Mesenteric fat pad (tissue), 1 donor: ENCODE data around the gene C1orf146. TPM values are rescaled to one million over a fixed set of nuclear protein-coding genes. Genes with fewer than 3 reads are reported as not detected.
"Not testable (repeated sequence)": the region's sequence is repeated elsewhere in the genome, so short reads cannot be mapped to it uniquely, and the experiment has no call there.

Experiments used
- DNase-seq: peaks from one replicate; pipeline ENCODE4 v3.0.0-alpha.2; 2020; ENCODE audit warnings: low spot score
- total RNA-seq: library from RNA; stranded (reverse); fragmentation: NEBNext Ultra II Directional; extraction: Animal tissue kit (Norgen Biotek cat#: 25700); gene quantifications from one replicate; pipeline ENCODE4 v1.2.1, GENCODE V29; 2021
- donor health status: DM: yes; HTN: yes; CAD: no.

C1orf146 gene
- total RNA-seq, 1 donor from 2014 or later, result not detected

GRCh38 chr1:92273039-92273438, 55.3 kb downstream of the C1orf146 start:
- DNase-seq, result no peak

- DNase-seq, result no peak
Measured at GRCh38 chr1:92274939-92275338, 57.2 kb downstream of the C1orf146 start.

- no peak for DNase-seq
Measured at GRCh38 chr1:92276082-92276481, 58.4 kb downstream of the C1orf146 start.

GRCh38 chr1:92277105-92277723, 59.5 kb downstream of the C1orf146 start:
- DNase-seq, result no peak

- DNase-seq, result not testable (repeated sequence)
Measured at GRCh38 chr1:92279781-92280180, 62.1 kb downstream of the C1orf146 start.

- DNase-seq, result not testable (repeated sequence)
Measured at GRCh38 chr1:92281411-92281810, 63.7 kb downstream of the C1orf146 start.

GRCh38 chr1:92291372-92291999, 73.8 kb downstream of the C1orf146 start:
- no peak for DNase-seq

Other genes with a start within 250 kb of the C1orf146 start
- gene EPHX4, start 187.9 kb upstream of the C1orf146 start, total RNA-seq, result 0.29 TPM
- not detected for gene SETSIP, start 142.5 kb upstream of the C1orf146 start, total RNA-seq
- gene BTBD8, start 137.6 kb upstream of the C1orf146 start, total RNA-seq, result 2.1 TPM
- 7.6 TPM for gene GLMN, start 81.1 kb downstream of the C1orf146 start, total RNA-seq
- 29.0 TPM for gene RPAP2, start 81.1 kb downstream of the C1orf146 start, total RNA-seq